ENCODE results near the gene ACSL3. TPM values are rescaled to one million over a fixed set of nuclear protein-coding genes. Genes with fewer than 3 reads are reported as not detected.
A peak's percentile ranks its signal among the peaks of the same experiment; 100 is the strongest.

The ACSL3 gene
- total RNA-seq, 1 experiment from 2014 or later: 181 TPM

DNA sequence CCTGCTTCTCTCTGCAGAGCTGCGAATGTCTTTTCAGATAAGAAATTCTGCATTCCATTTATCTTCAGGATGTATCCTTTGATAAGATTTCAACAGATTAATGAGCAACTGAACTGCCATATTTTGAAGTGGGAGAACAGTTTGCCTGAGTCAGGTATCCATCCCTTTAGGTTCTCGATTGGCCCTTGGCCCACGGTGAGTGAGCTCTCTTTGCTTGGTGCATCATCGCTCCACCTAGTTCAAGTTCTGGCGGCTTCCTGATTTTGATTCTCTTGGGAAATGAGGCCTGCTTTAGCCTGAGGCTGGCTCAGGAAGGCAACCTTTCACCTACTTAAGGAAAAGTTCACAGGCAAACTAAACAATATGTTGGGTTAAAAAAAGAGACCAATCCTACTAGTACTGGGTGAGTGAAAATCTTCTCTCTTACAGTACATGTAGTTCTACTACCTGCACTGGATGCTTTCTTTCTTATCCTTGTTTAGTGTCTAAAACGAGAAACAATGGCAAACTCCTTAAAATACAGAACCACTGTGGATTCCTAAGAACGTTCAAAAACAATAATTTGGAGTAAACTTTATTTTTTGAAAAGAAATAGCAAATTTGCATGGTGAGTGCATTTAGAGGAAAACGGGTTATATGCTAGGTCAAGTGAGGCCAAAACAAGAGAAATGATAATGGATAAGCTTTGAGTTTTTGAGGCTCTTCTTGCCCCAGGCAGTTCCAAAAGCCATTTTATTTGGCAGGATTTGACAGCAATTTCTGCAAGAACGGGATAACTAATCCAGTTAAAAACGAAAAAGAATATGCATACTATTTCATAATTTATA lies 837 bp upstream of the ACSL3 start:
- H3K4me3 Mint-ChIP-seq (ENCODE audit: unreplicated experiment): no peak overlapping the region

DNA sequence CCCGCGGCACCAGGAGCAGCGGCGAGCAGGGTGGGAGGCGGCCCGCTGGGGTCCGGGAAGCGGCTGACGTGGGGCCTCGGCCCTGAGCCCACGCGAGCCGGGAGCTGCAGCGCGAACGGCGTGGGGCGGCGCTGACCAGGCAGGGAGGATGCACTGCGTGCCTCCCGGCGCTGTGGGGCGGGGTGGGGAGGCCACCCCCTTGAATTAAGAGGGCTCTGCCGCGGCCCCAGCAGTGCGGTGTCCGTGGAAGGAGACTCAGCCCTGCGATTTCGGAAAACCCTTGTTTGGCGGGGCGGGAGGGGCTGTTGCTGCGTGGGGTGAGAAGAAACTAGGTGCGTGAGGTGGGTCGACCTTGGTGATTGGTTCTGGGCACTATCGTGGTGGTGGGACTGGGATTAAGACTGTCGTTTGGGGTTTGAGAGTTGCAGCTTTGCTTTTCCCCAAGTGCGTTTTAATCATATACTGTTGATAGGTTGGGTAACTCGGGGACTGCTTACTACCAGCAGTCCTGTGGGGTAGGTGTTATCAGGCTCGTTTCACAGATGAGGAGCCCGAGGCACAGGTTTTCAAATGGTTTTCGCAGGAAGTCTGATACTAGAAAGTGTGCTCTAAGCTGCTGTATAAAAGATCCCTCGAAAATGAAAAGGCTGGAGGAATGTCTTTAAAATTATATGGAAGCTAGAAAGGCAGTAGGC lies 722 bp downstream of the ACSL3 start:
- H3K4me1 ChIP-seq: peaks cover 51% of the 10 kb centered on the region
- intact Hi-C loops (cut with micrococcal nuclease; ENCODE audit: unreplicated experiment): loop anchor here (1.0 to 5.0 kb wide), 4 partner anchors 42 to 169 kb away; no protein-coding TSS in a partner anchor
- no peaks in the 10 kb centered on the region for H3K9me3 ChIP-seq
- no peaks in the 10 kb centered on the region for H3K36me3 ChIP-seq (ENCODE audit: control insufficient read depth, insufficient read depth, low read length)
- Mint-ChIP-seq H3K27me3 (ENCODE audit: insufficient read depth, unreplicated experiment) (no peaks in the 10 kb centered on the region), H3K27ac (ENCODE audit: unreplicated experiment) (peak overlapping the region; percentile 78), H3K4me3 (ENCODE audit: unreplicated experiment) (no peak overlapping the region), H3K9me3 (ENCODE audit: unreplicated experiment) (no peaks in the 10 kb centered on the region), H3K4me1 (ENCODE audit: low read depth, unreplicated experiment) (peaks cover 15% of the 10 kb centered on the region), H3K36me3 (ENCODE audit: insufficient read depth, unreplicated experiment) (peaks cover 6% of the 10 kb centered on the region)
- no TSS peak for BruUV-seq (replicated peaks)
- TF ChIP-seq, protein P1, sequence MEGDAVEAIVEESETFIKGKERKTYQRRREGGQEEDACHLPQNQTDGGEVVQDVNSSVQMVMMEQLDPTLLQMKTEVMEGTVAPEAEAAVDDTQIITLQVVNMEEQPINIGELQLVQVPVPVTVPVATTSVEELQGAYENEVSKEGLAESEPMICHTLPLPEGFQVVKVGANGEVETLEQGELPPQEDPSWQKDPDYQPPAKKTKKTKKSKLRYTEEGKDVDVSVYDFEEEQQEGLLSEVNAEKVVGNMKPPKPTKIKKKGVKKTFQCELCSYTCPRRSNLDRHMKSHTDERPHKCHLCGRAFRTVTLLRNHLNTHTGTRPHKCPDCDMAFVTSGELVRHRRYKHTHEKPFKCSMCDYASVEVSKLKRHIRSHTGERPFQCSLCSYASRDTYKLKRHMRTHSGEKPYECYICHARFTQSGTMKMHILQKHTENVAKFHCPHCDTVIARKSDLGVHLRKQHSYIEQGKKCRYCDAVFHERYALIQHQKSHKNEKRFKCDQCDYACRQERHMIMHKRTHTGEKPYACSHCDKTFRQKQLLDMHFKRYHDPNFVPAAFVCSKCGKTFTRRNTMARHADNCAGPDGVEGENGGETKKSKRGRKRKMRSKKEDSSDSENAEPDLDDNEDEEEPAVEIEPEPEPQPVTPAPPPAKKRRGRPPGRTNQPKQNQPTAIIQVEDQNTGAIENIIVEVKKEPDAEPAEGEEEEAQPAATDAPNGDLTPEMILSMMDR (IDR thresholded peaks at IDR 0.05; ENCODE audit: insufficient read depth in 1 of 2, low read depth in 1 of 2, low read length in 1 of 2, severe bottlenecking in 1 of 2, unreplicated experiment in 1 of 2): peak; percentile 0 to 8
- H3K27me3 ChIP-seq (replicated peaks; ENCODE audit: control insufficient read depth, insufficient read depth, low read length): no peaks in the 10 kb centered on the region; the same call in 1 of the 2 replicates
- H3K4me3 ChIP-seq (ENCODE audit: low read depth, low read length): peak overlapping the region; percentile 99
- ChIA-PET POLR2A (interaction anchor here (1.1 to 1.8 kb wide), 5 partner anchors 14 to 152 kb away, joined by 3 to 8 read pairs (median 4); no protein-coding TSS in a partner anchor), CTCF (interaction anchor here (0.6 to 2.2 kb wide), 11 partner anchors 34 to 171 kb away, joined by 3 to 30 read pairs (median 4); no protein-coding TSS in a partner anchor)
- DNase-seq: no peak

More for the DNA sequence above, 837 bp upstream of the ACSL3 start:
- H3K36me3 Mint-ChIP-seq (ENCODE audit: insufficient read depth, unreplicated experiment): peaks cover 6% of the 10 kb centered on the region
- no peaks in the 10 kb centered on the region for H3K27me3 Mint-ChIP-seq (ENCODE audit: insufficient read depth, unreplicated experiment)
- H3K9me3 Mint-ChIP-seq (ENCODE audit: unreplicated experiment): no peaks in the 10 kb centered on the region
- Histone ChIP-seq H3K36me3 (ENCODE audit: control insufficient read depth, insufficient read depth, low read length) (no peaks in the 10 kb centered on the region), H3K4me1 (peaks cover 41% of the 10 kb centered on the region), H3K27me3 (replicated peaks; ENCODE audit: control insufficient read depth, insufficient read depth, low read length) (no peaks in the 10 kb centered on the region; the same call in 1 of the 2 replicates), H3K9me3 (no peaks in the 10 kb centered on the region), H3K4me3 (ENCODE audit: low read depth, low read length) (peak overlapping the region; percentile 99)
- peak; percentile 50 to 64 for DNase-seq
- ChIA-PET POLR2A (interaction anchor here (0.5 to 1.2 kb wide), 2 partner anchors 42 to 151 kb away, joined by 4 to 7 read pairs; no protein-coding TSS in a partner anchor), CTCF (interaction anchor here (0.6 to 1.2 kb wide), 3 partner anchors 79 to 152 kb away, joined by 3 to 4 read pairs (median 4); no protein-coding TSS in a partner anchor)
- intact Hi-C loops (cut with micrococcal nuclease; ENCODE audit: unreplicated experiment): loop anchor here (1.0 to 5.0 kb wide), 5 partner anchors 18 to 168 kb away; no protein-coding TSS in a partner anchor
- no TSS peak for BruUV-seq (replicated peaks)
- peak overlapping the region; percentile 37 for H3K27ac Mint-ChIP-seq (ENCODE audit: unreplicated experiment)
- TF ChIP-seq, protein P1 (IDR thresholded peaks at IDR 0.05; ENCODE audit: insufficient read depth in 1 of 2, low read depth in 1 of 2, low read length in 1 of 2, severe bottlenecking in 1 of 2, unreplicated experiment in 1 of 2): no peak
- peaks cover 8% of the 10 kb centered on the region for H3K4me1 Mint-ChIP-seq (ENCODE audit: low read depth, unreplicated experiment)

Measured in Caco-2 (cell line).